Activated effector memory CD4-positive, alpha-beta T cell treated with Interleukin-2 at 50 U/mL for 16 hours (primary cell): ENCODE measurements around the gene TM4SF20.

Experiments used
- DNase-seq: peaks from one replicate; pipeline ENCODE4 v3.0.0-alpha.2; 2020

The TM4SF20 gene

DNA sequence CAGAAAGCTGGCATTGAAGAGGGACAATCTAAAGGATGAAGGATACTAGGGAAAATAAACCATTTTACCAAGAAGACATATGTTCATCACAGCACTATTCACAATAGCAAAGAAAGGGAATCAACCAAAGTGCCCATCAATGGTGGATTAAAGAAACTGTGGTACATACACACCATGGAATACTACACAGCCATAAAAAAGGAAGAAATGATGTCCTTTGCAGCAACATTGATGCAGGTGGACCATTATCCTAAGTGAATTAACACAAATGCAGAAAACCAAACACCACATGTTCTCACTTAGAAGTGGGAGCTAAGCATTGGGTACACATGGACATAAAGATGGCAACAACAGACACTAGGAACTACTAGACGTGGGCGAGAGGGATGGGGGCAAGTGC, 61.3 kb downstream of the TM4SF20 start:
- no peak for DNase-seq

DNA sequence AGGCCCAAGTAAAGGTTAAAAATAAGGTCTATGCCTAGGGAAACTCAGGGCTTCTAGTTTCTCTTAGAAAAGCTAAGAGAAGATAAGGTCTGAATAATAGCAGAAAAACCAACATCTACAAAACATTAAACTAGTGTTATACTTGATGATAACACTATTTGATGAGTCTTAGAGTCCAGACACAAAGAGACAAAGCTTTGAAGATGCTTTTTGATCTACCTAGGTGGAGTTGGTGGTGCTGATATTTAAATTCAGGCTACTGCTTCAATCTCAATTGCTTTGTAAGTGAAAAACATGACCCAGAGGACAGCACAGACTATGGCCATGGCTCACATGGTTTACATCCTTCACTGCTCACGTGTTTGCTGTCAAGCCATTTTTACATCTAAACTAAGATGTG, 65.8 kb downstream of the TM4SF20 start:
- DNase-seq: no peak

DNA sequence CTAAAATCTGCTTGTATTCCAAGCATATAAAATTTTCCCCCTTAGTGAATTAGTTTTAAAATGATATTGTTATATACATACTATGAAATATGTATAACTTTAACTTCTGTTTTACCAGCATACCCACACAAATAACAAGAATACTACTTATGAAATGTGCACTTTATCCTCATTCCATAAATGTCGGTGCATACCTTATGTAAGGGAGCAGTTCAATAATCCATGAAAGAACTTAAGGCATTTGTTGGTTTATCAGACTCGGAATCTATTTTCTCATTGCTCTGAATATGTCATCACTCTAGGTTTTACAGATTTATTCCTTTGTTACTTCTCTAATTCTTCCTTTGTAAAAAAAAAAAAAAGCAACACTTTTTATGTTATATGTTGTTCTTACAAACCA, 66.5 kb downstream of the TM4SF20 start:
- DNase-seq: no peak
